SKM-1 (cell line): Measurements from ENCODE around the gene RSPH9.
"Not testable (repeated sequence)": the region's sequence is repeated elsewhere in the genome, so short reads cannot be mapped to it uniquely, and the experiment has no call there.

ENCODE experiments used
- DNase-seq: peaks from one replicate; lab custom pipeline; 2025; ENCODE audit not compliant: unreplicated experiment; lab: John Stamatoyannopoulos, UW

RSPH9 gene

DNA sequence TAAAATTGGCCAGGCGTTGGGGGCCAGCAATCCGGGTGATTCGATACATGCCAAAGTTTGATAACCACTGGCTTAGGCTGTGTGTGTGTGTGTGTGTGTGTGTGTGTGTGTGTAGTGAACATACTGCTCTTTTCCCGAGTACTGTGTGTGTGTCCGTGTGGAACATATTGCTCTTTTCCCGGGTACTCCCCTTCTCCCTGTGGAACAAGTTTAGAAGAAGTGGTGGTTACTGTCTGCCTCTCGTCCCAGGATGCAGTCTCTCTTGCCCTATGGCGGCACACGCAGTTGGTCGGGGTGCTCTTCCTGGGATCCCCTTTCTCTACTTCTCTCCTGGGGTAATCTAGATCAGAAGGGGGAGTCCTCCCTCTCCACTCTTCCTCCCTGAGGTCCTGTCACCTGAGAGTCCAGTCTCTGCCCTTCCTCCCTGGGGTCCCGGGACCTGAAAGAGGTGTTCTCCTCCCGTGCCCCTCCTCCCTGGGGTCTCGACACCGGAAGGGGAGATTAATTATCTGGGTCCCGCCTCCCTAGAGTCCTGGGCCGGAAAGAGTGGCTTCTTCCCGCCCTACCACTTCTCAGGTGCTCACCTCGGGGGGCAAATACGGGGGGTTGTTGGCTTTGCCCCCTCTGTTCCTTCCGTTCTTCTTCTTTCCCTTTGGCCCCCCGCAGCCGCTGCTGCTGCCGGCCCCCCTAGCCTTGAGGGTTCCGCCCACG is 16.3 kb upstream of the RSPH9 start:
- DNase-seq, result no peak

DNA sequence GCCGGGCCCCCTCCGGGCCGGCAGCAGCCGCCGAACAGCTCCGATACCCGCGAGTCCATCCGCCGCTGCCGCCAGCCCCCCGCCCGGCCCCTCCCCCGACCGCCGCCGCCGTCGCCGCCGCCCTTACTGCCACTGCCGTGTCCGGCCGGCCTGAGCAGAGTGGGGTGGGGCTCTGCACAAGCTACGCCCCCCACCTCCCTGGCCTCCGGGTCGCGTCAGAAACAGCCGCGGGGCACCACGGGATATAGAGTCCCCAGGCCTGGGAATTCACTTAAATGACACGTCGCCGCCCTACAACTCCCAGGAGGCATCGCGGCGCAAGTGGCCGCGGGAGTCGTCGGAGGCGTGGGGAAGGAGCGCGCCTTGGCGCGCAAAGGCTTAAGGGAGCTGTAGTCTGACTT is 15.7 kb upstream of the RSPH9 start, which contains the start of gene GTPBP2:
Gene GTPBP2, minus strand, starts transcription at position 161 of the 401 bp plus-strand sequence. Its CDS starts 102 bp downstream, at position 59.
- peak; percentile 98 for DNase-seq

DNA sequence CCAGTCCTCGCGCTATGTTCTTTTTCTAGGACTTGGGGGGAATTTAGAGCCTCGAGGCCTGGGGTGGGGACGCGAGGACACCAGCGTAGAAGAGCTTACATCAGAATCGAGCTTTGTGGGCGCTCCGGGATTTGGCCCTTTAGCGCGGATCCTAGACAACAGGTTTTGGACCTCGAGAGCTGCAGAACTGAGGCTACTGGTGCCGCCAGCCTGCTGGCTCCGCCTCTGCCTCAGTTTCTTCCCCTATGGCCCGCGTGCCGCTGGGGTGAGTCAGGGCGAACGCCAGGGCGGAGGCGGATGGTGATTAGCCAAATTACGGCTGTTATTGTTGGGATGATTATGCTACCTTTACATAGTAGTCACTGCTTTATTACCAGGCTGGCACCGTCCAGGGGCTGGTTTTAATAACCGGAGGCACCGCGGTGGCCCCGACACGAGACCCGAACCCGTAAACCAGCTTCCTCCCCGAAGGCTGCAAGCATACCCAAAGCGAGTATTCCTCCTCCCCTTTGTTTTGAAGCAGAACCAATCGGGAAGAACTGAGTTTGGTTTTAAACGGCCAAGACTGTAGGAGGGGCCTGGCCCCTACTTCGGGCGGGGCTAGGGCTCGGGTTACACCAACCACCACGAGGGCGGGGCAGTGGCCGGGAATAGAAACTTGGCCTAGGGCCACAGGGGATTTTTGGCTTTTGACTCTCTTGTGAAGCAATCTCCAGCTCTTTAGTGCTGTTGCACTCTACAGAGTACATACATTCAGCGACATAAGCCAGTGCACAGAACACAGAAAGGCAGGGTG is 15.1 kb upstream of the RSPH9 start:
- peak; percentile 96 for DNase-seq

DNA sequence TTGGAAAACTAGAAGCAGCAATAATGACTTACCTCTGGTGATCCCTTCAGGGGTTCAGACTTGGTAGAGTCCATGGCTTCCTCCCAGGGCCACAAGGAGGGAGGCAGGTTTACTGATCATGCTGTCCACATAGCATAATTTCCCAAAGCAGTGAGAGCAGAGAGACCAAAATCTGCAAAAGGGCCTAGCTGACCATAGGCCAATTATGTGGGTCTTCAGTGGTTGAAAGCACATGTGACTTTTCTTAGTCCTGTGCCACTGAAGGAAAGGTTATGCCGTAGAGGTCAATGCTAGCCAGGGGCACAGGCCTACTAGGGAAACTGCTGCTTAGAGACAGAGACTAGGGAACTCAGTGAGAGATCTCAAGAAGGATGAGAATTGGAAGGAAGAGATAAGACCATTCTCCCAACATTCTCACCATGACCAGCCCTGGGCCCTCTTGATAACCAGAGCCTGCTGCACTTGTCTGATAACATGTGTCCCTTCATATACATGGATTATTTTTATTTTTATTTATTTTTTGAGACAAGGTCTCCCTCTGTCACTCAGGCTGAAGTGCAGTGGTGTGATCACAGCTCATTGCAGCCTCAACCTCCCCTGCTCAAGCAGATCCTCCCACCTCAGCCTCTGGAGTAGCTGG is 13.7 kb upstream of the RSPH9 start:
- no peak for DNase-seq

DNA sequence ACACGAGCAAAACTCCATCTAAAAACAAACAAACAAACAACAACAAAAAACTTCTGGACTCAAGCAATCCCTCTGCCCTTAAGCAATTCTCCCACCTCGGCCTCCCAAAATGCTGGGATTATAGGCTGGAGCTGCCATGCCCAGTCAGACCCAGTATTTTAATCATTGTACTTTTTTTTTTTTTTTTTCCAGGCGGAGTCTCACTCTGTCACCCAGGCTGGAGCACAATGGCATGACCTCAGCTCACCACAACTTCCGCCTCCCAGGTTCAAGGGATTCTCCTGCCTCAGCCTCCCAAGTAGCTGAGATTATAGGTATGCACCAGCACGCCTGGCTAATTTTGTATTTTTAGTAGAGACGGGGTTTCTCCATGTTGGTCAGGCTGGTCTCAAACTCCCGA is 11.8 kb upstream of the RSPH9 start:
- DNase-seq, result not testable (repeated sequence)

DNA sequence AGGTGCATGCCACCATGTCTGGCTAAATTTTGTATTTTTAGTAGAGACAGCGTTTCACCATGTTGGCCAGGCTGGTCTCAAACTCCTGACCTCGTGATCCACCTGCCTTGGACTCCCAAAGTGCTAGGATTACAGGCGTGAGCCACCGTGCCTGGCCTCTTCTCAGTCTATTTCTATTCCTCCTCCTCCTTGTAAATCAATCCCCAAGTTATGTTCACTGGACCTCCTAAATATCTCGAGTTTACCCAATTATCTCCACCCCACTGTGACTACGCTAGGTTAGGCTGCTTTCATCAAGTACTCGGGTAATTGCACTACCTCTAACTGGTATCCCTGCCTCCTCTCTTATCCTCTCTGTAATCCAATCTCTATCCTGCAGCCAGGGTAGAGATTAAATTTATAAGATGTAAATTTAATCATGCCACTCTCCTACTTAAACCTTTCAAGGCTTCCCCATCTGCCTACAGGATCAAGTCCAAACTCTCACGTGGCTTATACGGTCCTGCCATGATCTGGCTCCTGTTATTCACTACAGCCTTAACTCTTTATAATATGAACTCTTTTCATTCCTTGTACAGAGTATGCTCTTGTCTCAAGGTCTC is 10.0 kb upstream of the RSPH9 start:
- DNase-seq, result no peak

DNA sequence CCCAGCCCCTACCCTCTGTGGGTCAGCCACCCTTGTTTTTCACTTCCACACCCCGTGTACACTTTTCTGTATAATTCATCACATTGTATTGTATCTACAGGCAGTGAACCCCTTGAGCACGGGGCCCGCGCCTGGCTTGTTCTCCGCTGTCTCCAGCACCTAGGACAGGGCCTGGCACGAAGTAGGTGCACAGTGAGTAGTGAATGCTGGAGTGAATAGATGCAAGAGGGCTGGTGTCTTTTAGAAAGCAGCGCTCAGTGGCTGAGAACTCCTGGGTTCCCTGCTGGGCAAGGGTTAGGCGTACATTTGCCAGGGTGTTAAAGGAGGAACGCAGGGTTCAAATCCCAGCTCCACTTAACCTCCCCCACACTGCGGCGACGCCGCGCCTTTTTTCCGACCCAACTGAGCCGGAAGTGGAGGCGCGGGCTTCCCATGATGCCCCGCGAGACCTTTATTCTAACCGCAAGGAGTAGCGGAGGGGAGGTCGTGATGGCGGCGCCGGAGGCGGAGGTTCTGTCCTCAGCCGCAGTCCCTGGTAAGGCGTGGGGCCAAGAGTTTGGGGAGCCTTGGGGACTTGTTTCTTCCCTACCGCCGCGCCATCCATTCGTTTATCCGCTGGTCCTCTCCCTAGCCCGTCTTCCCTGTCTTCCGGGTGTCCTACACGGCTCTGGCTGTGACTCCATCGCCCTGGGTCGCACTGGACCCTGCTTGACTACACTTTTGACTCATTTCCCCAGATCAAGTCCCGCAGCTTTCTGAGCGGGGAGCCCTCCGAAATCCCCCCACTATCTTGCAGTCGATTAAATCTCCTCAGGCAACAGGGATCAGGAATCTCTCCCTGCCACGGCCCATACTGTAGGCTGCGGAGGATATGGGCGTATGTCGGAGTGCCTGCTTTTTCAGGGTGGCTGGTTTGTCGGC is 9.2 kb upstream of the RSPH9 start, which contains the start of gene MAD2L1BP:
Gene MAD2L1BP, plus strand, starts transcription at position 454 of the 921 bp plus-strand sequence. Its CDS starts 36 bp downstream, at position 490.
- DNase-seq, result peak; percentile 79

DNA sequence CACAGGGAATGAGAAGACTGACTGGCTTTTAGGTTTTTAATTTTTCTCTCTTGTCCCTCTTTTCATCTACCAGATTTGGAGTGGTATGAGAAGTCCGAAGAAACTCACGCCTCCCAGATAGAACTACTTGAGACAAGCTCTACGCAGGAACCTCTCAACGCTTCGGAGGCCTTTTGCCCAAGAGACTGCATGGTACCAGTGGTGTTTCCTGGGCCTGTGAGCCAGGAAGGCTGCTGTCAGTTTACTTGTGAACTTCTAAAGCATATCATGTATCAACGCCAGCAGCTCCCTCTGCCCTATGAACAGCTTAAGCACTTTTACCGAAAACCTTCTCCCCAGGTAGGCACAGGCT is 8.6 kb upstream of the RSPH9 start:
- no peak for DNase-seq

DNA sequence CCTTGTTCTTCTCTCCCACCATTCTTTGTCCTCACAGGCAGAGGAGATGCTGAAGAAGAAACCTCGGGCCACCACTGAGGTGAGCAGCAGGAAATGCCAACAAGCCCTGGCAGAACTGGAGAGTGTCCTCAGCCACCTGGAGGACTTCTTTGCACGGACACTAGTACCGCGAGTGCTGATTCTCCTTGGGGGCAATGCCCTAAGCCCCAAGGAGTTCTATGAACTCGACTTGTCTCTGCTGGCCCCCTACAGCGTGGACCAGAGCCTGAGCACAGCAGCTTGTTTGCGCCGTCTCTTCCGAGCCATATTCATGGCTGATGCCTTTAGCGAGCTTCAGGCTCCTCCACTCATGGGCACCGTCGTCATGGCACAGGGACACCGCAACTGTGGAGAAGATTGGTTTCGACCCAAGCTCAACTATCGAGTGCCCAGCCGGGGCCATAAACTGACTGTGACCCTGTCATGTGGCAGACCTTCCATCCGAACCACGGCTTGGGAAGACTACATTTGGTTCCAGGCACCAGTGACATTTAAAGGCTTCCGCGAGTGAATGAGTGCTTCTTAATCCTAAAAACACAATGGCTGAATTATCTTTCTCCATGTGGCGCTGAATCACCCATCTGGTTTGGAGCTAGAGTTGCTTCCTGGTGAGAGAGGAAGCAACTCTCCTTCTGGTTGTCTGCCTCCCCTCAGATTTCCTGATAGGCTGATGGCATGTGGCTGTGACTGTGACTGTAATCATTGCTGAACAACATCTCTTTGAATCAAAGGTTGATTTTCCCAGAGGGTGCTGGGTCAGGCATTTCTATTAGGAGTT is 4.6 kb upstream of the RSPH9 start:
- DNase-seq, result no peak

DNA sequence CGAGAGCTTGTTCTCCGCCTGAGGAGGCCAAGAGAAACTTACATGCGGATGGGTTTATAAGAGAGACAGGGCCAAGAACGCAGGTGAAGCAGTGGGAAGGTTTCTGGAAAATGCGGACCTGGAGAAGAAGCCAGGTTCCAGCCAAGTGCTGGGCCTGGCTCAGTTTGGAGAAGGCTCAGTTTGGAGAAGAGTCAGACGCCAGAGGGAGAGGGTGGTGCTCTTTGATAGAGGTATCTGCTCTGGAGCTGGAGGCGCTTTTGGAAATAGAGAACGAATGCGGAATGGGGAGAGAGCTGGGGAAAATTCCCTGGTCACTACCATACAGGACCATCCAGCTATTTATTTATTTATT is 753 bp downstream of the RSPH9 start:
- DNase-seq, result no peak

DNA sequence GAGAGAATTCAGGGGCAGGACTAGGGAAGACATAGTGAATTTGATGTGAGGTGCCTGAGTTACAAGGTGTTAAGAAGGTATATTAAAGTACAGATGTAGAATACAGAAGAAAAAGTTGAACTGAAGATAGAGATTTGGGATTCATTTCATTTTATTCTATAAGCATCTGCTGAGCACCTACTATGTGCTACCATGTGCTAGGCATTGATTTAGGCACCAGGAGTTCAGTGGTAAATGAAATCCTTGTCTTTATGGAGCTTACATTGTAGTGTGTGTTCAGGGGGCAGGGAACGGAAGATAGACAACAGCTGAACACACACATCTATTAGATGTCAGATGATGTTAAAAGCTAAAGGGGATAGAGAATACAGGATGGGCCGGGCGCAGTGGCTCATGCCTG is 2.8 kb downstream of the RSPH9 start:
- no peak for DNase-seq

DNA sequence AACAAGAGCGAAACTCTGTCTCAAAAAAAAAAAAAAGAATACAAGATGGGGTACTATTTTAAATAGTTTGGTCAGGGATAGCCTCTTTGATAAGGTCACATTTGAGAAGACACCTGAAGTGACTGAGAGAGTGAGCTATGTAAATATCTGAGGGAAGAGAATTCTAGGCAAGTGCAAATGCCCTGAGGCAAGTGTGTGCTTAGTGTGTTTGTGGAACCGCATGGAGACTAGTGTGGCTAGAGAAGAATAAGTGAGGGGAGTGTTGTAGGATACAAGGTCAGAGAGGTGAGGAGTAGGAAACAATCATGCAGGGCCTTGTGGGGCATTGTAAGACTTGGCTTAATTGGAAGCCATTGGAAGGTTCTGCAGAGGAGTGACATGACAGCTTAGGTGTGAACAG is 3.4 kb downstream of the RSPH9 start:
- DNase-seq, result no peak

DNA sequence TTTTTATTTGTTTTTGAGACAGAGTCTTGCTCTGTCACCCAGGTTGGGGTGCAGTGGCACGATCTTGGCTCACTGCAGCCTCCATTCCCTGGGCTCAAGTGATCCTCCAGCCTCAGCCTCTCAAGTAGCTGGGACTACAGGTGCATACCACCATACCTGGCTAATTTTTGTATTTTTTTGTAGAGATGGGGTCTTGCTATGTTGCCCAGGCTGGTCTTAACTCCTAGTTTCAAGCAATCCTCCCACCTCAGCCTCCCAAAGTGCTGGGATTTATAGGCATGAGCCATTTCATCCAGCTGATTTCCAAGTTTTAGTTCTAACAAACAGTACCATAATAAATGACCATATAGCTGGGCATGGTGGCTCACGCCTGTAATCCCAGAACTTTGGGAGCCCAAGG is 8.0 kb downstream of the RSPH9 start:
- not testable (repeated sequence) for DNase-seq

DNA sequence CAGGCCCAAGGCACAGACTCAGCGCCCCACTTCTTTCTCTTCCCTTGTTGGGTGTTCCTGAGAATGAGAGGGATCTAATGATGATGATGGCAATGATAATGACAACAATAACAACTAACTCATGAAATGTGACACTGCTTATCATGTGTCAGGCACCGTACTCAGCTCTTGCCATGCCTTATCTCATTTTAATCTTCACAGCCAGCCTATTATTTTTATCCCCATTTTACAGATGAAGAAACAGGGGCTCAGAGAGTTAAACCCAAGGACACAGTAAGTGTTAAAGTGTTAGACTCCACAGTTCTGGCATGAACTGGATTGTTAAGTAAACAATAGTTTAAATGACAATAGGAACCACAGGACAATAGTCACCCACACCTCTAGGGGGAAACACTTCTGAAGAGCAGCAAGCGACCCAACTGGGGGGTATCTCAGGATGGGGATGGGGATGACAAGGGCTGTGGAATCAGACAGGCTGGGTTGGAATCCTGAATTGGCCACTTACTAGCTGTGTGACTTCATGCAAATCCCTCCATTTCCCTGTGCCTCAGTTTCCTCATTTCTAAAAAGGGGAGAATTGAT is 12.5 kb downstream of the RSPH9 start:
- DNase-seq, result no peak

DNA sequence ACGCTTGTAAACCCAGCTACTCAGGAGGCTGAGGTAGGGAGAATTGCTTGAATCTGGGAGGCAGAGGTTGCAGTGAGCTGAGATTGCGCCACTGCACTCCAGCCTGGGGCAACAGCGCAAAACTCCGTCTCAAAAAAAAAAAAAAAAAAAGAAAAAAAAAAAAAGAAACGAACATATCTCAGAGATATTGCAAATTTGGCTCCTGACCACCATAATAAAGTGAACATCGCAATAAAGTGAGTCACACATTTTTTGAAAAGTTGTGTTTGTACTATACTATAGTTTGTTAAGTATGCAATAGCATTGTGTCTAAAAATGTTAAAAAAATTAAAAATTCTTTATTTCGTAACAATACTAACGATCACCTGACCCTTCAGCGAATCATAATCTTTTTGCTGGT is 13.3 kb downstream of the RSPH9 start:
- DNase-seq, result no peak

DNA sequence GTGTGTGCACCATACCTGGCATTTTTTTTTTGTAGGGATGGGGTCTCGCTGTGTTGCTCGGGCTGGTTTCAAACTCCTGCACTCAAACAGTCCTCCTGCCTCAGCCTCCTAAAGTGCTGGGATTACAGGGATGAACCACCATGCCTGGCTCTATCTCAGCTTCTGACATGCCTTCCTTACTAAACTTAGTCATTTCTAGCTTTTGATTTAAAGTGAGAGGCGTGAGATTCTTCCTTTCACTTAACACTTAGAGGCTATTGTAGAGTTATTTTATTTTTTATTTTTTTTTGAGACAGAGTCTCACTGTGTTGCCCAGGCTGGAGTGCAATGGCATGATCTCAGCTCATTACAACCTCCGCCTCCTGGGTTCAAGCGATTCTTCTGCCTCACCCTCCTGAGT is 18.1 kb downstream of the RSPH9 start:
- DNase-seq, result not testable (repeated sequence)

DNA sequence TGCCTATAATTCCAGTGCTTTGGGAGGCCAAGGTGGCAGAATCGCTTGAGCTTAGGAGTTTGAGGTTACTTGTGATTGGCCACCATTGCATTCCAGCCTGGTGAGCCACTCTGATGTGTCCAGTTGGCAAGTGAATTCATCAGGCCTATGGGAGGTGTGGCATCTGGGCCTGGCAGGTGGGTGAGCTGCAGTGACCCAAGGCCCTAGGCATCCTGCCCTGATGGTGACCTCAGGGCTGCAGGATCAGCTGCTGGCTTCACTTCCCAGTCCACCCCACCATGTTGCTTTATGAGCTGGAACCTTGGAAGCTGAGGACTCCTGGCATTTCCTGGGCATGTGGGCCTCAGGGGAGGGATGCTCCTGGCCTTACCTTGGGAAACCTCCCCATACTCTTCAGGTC is 20.5 kb downstream of the RSPH9 start:
- DNase-seq, result no peak

DNA sequence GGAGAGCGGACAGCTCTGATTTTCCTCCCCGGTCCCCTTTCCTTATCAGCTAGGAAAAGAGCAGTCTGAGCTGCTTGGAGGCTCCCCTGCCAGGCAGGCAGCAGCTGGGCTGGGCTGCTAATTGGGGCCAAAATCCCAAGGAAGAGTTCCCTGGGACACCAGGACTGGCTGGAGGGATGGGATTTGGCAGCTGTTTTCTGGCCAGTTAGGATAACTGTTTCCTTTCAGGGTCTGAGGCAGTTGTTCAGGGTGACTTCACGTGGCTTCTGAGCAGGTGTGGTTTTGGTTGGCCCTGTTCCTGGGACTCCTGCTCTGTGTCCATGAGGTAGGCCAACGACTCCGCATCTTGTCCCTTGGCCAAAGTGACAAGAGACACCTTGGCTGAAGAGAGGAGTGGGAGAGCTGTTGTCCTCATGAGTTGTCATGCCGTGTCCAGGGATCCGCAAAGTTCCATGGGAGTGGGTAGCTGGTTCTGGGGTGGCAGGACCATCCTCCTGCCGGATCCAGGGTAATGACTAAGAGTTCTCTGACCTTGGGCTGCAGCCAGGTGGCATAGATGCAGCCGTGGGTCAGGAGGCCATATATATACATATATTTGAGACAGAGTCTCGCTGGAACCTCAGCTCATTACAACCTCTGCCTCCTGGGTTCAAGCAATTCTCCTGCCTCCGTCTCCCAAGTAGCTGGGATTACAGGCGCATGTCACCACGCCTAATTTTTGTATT is 21.5 kb downstream of the RSPH9 start:
- no peak for DNase-seq
